Stimulated activated CD4-positive, alpha-beta T cell treated with anti-CD3 and anti-CD28 coated beads, Interleukin-15, amount 100 ng/mL, for 48 hours (primary cell): ENCODE measurements around the gene PAQR9.

Experiments used
- DNase-seq, 2 donors: peaks; one replicate each; pipeline ENCODE4 v3.0.0-alpha.2; 2020; ENCODE audit warnings: low read depth in 2 of 2

Gene PAQR9

DNA sequence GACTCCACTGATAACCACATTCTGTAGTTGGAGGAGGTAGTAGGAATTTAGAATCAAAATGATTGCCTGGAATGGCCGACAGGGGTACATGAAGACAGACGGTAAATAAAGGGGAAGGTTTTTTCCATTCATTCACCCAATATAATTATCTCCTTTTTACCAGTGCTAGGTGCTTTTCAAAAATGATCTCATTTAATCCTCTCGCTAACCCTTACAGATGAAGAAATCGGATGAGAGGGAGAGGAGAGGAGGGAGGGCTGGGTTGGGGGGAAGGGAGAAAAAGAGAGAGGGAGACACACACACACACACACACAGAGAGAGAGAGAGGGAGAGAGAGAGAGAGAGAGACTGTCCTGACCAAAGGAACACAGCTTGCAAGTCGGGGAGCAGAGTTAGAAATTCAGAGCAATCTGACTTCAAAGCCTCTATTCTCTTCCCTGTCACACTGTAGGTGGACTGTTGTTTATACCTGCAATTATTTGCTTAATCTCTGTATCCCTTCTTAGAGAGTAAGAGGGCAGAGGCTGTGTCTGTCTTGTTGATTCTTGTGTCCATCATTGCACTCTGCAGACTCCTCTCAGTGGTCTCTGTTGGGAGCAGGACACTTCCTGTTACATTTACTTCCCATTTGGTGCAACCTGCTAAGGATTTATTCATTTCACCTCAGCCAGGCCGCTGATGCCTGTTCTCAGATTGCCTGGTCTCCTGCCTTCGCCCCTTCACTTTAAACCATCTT is 18.7 kb upstream of the PAQR9 start:
- DNase-seq, result no peak

DNA sequence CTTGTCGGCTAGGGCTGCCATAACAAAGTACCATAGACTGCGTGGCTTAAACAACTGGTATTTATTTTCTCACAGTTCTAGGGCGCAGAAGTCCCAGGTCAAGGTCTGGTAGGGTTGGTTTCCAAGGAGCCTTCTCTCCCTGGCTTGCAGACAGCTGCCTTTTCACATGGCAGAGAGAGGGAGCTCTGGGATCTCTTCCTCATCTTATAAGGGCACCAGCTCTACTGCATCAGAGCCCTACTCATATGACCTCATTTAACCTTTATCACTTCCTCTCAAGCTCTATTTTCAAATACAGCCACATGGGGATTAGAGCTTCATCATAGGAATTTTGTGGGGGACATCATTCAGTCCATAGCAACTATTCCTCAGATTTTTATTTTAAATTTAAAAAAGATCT is 17.6 kb upstream of the PAQR9 start:
- DNase-seq, result no peak

DNA sequence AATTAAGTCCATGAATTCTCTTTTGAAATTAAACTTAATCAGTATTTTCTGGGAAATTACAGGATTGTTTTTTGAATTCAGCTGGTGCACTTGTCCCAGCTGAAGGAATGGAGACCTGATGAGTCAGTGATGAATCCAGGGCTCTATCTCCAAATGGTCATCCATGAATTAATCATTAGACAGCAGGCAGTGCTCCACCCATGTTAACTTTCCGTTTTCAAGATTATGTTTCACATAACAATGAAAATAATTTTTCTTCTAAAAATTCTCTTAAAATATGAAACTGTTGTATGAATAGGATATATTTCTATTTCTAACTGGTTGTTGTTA is 13.9 kb upstream of the PAQR9 start:
- DNase-seq, result no peak

DNA sequence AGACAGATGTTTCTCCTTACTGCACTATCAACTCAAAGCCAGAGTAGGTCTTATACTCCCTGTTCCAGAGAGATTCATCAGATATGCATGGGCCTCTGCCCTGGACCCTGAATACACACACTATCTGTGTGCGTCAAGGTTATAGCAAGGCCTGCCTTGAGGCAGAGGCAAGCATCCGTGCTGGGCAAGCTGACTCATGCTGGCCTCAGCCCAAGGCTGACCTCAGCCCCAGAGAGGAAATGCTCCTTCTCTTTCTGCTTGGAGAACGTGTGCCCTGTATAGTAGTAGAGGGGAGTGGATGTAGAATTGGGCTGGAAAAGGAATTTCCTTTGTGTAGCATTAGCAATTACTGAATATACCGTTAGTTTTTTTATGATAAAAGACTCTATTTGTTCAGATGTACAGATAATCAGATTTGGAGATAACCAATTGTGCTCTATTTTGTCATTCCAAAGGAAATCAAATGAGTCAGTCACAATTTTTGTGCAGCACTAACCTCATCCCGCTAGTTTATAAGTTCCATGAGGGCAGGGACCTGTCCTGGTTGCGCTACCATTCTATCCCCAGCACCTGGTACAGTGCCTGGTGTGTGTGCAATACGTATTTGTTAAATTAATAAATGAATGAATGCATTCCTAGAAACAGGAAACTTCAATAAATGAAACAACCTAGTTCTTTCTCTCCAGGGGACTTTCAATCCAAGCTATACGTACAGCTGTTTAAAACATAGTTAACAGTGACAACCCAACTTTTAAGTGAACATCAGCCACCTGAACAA is 13.3 kb upstream of the PAQR9 start:
- DNase-seq, result no peak

DNA sequence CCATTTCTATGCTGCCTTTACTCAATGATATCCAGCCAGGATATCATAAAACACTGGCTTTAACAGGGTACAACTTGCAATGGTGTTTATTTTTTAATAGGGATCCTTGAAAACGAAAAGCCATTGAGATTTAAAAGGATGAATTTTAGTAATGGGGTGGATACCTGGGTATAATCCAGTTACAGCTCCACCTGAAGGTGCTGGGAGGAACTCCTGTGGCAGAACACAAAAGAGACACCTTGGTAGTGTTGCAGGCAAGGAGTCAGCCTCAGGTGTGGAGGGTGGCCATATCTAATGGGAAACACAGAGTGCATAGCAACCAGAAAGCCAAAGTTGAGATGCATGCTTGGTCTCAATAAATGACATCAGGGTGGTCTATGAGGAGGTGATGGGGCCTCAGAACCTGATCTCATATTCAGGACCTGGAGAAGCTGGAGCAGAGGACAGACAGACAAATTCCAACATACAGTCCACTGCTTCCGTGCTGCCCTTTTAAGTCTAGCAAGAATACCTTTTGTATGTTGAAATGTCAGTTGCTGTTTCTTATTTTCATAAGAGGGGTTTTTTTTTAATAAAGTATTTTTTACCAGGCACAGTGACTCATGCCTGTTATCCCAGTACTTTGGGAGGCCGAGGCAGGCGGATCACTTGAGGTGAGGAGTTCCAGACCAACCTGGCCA is 12.0 kb upstream of the PAQR9 start:
- DNase-seq, result no peak

DNA sequence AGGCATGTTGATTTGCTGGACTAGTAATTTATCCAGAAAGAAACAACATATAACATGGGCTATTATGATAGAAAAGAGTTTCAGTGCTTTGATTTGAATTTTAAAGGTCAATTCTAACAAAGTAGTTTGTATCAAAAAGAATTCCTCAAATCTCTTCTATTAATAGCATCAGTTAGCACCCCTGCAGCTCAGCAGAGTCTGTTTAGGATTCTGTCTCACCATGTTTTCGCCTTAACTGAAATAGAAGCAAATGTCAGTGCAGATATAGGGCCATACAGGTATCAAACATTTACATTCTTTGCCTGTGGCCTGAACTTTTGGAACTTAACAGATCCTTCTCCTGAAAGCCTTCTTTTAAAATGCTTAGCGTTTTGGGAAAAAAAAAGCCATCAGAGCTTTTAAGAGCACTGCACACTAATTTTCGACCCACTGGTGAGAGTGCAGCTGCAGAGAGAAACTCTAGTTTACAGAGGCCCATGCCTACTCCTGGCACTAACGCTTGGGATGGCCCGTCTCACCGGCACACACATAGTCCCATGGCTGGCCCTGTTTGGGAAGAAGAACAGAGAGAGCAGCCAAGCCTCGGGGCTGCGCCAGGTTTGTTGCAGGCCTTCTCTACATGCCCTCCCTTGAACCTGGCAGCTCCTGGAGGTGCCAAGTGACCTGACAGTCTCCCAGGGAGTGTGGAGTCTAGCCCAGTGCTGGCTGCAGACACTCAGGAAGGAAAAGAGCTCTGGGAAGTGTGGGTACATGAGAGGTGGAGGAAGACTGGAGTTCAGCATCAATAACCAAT is 9.9 kb upstream of the PAQR9 start:
- no peak for DNase-seq

DNA sequence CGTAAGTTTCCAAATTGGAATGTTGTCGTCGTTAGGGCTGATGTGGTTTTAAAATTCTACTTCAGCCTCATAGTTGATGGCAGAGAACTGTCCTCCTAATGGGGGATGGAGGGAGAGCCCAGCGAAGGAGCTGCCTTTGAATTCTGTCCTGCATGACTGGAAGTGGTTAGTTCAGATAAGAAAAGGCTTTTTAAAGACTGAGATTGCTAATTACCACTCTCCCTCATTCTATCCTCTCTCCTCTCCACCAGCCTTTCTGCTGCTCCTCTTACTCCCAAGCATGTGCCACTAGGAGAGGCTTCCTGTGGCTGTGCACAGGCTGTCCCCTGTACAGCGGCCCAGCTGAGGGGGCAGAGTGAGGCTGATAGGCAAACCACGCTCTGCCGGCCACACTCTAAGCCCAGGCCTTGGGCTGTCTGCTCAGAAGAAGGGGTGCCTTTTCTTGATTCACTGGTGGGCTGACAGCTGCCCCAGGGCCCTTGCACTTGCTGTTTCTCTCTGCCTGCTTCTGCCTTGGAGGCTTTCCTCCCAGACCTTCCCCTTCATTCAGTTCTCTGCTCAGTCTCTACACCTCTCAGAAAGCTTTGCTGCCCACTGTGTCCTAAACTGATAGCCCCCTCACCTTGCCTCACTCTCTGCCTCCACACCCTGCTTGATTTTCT is 8.7 kb upstream of the PAQR9 start:
- no peak for DNase-seq

DNA sequence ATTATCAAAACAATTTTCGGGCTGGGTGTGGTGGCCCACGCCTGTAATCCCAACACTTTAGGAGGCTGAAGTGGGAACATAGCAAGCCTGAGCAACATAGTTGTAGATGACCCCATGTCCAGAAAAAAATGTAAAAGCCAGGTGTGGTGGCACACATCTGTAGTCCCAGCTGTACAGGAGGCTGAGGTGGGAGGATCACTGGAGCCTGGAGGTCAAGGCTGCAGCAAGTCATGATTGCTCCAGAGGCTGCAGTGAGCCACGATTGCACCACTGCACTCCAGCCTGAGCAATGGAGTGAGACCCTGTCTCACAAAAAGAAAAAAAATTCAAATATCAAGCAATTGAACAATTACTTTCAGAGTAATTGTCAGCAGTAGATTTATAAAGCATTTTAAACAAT is 8.0 kb upstream of the PAQR9 start:
- no peak for DNase-seq

DNA sequence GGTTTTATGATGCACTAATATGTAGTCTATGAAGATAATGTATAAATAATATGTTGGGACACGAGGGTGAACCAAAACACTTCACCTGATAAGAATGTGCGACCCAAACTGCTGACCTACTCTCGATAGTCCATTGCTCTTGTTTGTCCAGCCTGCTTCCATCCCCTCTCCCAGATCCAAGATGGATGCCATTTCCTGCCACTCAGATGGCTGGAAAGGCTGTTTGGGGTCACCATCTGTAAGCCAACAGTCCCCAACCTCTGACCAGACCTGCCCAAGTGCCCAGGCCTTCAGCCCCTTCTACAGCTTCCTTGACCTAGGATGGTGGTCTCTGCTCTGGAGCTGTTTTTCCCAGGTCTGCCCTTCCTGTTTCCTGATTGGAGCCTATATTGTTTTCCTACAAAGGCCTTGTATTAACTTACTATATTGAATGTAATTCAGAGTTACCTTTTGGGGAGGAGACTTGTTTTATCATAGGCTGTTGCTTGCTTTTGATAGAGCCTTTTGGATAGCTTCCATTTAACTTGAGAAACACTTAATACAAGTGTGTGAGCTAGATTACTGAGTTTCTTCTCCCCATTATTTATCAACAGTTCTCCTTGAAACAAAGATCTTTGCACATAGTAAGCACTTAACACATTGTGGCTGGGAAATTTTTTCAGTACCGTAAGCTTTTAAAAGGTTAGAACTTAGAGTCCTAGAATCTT is 5.0 kb upstream of the PAQR9 start:
- no peak for DNase-seq

DNA sequence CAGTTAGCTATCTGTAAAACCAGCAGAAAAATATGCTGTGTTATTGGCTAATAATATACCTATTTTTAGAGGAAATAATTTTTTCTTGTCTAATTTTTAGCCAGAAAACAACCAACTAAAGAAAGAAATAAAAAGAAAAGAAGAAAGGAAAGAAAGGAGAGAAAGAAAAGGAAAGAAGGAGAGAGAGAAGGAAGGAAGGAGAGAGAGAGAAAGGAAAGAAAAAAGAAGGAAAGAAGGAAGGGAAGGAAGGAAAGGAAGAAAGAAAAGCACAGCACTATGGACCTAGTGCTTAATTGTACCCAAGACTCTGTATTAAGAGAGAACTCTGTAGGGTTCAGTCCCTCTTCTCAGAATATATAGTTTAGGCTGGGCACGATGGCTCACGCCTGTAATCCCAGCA is 3.3 kb upstream of the PAQR9 start:
- no peak for DNase-seq

DNA sequence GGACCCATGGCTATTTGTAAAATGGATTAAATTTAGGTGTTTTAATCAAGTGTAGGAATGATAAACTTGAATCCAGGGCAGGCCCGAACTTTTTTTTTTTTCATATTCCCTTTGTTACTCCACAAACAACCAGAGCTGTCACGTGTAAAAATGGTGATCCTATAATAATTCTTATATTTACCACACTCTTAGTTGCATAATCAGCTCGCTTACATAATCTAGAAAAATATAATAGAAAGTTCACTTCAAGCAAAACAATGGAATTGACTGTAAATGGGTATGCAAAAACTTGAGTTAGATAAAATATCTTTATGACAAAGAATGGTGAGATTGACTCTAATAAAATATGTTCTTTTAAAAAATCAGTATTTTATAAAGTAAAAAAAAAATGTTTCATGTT is 2.1 kb upstream of the PAQR9 start:
- DNase-seq, result no peak

DNA sequence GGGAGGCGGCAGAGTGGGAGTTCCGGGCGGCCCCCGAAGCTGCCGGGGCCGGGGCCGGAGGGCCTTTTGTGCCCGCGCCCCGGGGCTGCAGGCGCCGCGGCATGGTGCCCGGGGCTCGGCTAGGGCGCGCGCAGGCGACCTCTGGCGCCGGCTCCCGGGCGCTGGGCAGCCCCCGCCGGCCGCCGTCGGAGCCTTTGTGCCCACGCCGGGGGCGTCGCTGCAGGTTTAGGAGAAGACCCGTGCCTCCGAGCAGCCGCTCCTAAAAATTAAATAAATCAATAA is 299 bp downstream of the PAQR9 start:
- DNase-seq, result no peak

DNA sequence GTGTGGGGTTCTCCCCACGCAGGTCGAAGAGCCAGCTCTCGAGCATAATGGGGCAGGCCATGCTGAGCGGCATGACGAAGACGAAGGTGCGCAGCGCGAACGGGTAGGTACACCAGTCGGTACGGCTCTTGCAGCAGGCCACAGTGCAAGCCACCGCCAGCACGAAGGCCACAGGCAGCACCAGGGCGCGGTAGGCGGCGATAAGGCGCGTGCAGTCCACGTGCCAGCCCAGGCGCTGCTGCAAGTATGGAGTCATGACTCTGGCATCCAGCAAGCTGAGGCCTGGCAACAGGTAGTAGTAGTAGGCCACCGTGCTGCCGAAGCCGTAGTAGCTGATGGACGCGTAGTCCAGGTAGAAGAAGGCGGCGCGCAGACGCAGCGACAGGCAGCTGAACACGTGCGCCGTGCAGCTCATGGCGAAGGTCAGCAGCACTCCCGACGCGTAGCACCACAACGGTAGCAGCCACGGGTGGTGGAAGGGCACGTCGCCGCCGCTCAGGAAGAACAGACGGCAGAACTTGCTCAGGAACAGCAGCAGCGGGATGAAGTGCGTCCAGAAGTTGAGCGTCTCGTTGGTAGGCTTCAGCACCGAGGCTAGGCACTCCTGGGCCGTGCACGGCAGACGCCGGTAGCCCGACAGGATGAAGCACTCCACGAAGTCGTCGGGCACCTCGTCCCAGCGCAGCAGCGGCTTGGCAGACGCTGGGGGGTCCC is 797 bp downstream of the PAQR9 start:
- DNase-seq, result no peak

DNA sequence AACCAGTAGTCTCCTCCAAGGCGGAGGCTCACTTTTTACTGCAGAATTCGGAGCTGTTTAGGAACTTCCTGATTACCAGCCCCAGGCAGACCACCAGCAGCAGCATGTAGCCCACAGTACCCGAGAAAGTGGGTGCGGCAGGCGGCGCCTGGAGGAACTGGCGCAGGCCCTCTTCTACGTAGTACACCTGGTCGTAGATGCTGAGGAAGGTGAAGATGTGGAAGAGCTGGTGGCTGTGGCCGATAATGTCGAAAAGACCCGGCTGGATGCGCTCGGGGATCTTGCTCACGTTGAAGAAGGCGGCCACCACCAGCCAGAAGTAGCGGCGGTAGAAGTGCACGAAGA is 1.3 kb downstream of the PAQR9 start:
- no peak for DNase-seq

DNA sequence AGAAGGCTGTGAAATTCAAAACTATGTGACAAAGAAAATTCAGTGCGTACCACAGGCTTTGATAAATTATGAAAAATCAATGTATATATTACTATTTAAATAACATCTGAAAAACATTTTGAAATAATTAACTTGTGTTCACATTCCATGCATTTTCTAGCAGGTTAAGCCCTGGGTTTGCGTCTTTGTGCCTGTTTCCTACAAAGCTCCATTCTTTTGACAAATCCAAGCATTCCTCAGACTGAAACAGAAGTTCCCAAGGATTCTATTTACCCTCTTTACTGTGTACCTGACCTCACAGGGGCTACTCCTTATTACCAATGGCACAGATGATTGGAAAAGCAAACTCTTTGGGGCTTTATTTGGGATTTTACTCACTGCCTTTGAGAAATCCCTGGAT is 1.9 kb downstream of the PAQR9 start:
- DNase-seq, result no peak

DNA sequence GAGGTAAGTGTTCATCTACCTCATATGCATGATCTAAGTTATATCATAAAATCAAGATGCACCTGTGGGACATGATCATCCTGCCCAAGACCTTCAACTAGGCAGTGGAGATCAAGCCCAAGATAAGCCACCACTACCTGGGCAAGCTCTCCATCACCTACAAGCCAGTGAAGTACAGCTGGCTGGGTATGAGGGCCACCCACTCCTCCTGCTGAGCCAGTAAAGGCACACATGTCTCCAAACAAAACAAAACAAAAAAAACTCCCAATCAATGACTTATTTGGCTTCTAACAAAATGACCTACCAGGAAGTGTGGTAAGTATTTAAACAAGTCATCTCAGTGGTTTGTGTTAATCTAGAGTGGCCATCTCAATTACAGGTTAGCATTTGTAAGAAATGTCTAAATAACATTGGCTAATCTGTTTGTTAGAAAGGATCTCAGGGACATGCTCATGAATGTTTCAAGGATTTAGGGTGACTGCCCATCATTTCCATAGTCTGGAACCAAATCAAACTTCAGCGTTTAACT is 3.1 kb downstream of the PAQR9 start:
- no peak for DNase-seq

DNA sequence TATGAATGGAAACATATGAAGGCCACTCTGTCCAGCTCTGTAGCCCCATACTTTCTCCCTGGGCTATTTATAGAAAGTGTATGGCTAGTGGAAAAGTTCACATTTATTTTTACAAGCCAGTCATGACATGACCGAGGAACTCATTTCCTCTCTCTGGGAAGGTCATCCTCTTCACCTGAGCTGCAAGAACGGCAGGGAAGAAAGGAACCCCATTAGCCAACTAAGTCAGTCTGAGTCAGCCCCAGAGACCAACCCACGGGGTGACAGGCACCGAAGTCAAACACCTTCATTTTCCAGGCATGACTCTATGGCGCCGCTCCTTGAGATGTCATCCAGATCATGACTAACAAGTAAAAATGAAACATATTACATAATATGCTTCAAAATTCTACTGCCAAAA is 4.8 kb downstream of the PAQR9 start:
- DNase-seq, result peak; percentile 33 to 41

DNA sequence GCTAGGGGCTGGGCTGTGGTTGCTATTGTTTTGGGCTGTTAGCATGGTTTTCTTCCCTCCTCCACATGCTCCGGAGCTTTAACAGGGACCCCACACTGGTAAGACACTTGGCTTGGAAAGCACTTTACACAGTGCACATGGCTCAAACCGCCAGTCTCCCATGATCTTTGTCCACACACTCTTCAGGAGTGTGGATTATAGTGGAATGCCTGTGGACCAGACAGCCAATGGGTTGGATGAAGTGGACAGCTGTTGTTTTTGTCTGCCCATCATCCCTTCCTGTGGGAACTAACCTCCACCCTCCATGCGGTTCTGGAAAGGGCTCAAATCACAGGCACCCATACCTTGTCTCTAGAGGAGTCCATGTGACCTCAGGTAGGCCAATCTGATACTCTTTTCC is 10.0 kb downstream of the PAQR9 start:
- no peak for DNase-seq

DNA sequence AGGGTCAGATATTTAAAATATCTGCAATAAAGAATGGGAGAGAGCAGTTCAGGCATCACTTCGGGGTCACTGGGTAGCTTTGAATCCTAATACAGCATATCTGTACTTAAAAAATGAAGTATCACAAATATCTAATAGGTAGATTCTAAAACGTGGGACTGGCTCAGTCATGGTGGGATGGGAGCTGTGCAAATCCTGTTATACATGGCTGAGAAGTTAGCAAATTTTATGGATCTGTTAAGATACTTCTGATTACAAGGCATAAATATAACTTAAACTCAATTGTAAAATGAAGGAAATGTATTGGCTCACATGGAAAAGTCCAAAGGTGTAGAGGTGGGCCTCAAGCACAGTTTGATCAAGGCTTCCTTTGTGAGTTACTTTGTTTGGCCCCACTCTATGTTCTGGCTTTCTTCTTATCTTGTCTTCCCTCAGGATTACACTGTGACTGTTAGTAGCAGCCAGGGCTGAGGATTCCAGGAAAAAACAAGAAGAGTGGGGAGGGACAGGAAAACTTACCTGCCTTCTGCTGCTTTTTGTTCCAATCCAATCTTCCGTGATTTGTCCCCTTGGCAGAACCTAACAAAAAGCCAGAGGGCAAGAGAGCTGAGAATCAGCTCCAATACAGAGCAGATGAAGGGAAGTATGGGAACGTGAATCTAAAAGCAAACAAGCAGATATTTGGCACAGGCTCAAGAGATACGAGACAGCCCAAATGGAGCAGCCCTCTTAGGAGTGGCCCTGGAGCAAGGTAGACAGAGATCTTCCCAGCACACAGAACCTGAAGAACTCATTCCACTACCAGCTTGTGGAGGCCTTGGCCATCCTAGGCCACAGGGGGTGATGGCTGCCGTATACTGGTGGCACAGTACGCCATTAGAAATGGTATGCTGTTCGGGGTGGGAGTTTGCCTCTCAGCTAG is 10.9 kb downstream of the PAQR9 start:
- DNase-seq, result no peak

DNA sequence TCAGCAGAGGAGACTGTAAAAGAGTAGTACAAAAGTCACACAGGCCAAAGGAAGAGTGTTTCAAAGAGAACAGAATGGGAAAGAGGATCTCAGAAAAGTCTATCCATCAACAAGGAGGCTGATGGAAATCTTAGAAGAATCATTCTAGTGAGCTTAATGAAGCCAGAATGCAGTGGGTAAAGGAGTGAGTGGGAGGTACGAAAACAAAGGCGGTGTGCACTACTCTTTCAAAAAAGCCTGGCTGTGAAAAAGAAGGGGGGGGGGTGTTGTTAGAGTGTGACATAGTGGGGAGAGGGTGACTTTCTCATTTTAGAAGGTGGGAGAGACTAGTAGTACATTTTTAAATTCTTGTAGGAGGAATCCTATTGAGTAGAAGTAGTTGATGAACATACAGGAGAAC is 11.7 kb downstream of the PAQR9 start:
- DNase-seq, result no peak
